GM19438 (cell line): ENCODE measurements around the gene SLC9A5.

Experiments
- ATAC-seq: cut with Tn5 transposase; IDR thresholded peaks from one replicate; pipeline ENCODE4 v1.9.1; 2021; ENCODE audit warnings: low read depth; ENCODE audit not compliant: unreplicated experiment

Gene SLC9A5

GRCh38 chr16:67238278-67238575 lies 10.6 kb upstream of the SLC9A5 start:
- ATAC-seq: no peak

- ATAC-seq: no peak
Measured at GRCh38 chr16:67238806-67239470, 9.8 kb upstream of the SLC9A5 start.

GRCh38 chr16:67240506-67240905 lies 8.3 kb upstream of the SLC9A5 start:
- no peak for ATAC-seq

- ATAC-seq: no peak
Measured at GRCh38 chr16:67241008-67241900, 7.5 kb upstream of the SLC9A5 start.

GRCh38 chr16:67242138-67242730 lies 6.5 kb upstream of the SLC9A5 start:
- no peak for ATAC-seq

- ATAC-seq: no peak
Measured at GRCh38 chr16:67243481-67243880, 5.3 kb upstream of the SLC9A5 start.

GRCh38 chr16:67244387-67245185 lies 4.2 kb upstream of the SLC9A5 start:
- peak; percentile 42 for ATAC-seq

GRCh38 chr16:67245186-67245585 lies 3.6 kb upstream of the SLC9A5 start:
- ATAC-seq: no peak

- ATAC-seq: no peak
Measured at GRCh38 chr16:67245674-67246080, 3.1 kb upstream of the SLC9A5 start.

GRCh38 chr16:67246081-67246755 lies 2.6 kb upstream of the SLC9A5 start:
- peak; percentile 14 for ATAC-seq

GRCh38 chr16:67246756-67247191 lies 2.0 kb upstream of the SLC9A5 start:
- peak; percentile 9 for ATAC-seq

GRCh38 chr16:67247192-67248072 lies 1.3 kb upstream of the SLC9A5 start, which contains the start of gene FHOD1:
FHOD1 (minus strand) TSS chr16:67247481; CDS start chr16:67247410, 71 bp downstream.
- peak; percentile 43 for ATAC-seq

- ATAC-seq: no peak
Measured at GRCh38 chr16:67248073-67248400, 742 bp upstream of the SLC9A5 start.

- no peak for ATAC-seq
Measured at GRCh38 chr16:67249178-67250044, 632 bp downstream of the SLC9A5 start.

- no peak for ATAC-seq
Measured at GRCh38 chr16:67250045-67250327, 1.2 kb downstream of the SLC9A5 start.

GRCh38 chr16:67252609-67253497 lies 4.1 kb downstream of the SLC9A5 start:
- ATAC-seq: no peak

- no peak for ATAC-seq
Measured at GRCh38 chr16:67254801-67255552, 6.2 kb downstream of the SLC9A5 start.
